H9 (cell line): ENCODE measurements around the gene IDH2. TPM values are rescaled to one million over a fixed set of nuclear protein-coding genes. Genes with fewer than 3 reads are reported as not detected.
"Not testable (repeated sequence)": the region's sequence is repeated elsewhere in the genome, so short reads cannot be mapped to it uniquely, and the experiment has no call there.

Experiments used
- DNase-seq: peaks from one replicate; pipeline ENCODE4 v3.0.0-alpha.2; 2017
- H2AFZ ChIP-seq: one replicate; pipeline ENCODE4 v1.6.1; 2013; ENCODE audit warnings: mild to moderate bottlenecking, low read length, control low read depth, moderate library complexity
- H2AK5ac ChIP-seq: 2 replicates; pipeline ENCODE4 v1.6.1; 2013; ENCODE audit warnings: low read length, control low read depth, mixed read lengths; ENCODE audit not compliant: insufficient read length
- H2BK120ac ChIP-seq: one replicate; pipeline ENCODE4 v1.6.1; 2013; ENCODE audit warnings: low read depth, mild to moderate bottlenecking, low read length, control low read depth, inconsistent platforms; ENCODE audit not compliant: poor library complexity, severe bottlenecking
- H2BK12ac ChIP-seq: 2 replicates; pipeline ENCODE4 v1.6.1; 2013; ENCODE audit warnings: low read length, control low read depth, mixed read lengths, low read depth; ENCODE audit not compliant: insufficient read length
- H2BK15ac ChIP-seq: 2 replicates; pipeline ENCODE4 v1.6.1; 2013; ENCODE audit warnings: low read depth, low read length, control low read depth
- H2BK20ac ChIP-seq: one replicate; pipeline ENCODE4 v1.6.1; 2013; ENCODE audit warnings: low read depth, mild to moderate bottlenecking, low read length, control low read depth, inconsistent platforms; ENCODE audit not compliant: poor library complexity, severe bottlenecking
- H2BK5ac ChIP-seq: 2 replicates; pipeline ENCODE4 v1.6.1; 2013; ENCODE audit warnings: low read length, control low read depth, mixed read lengths; ENCODE audit not compliant: insufficient read length
- H3K14ac ChIP-seq: 2 replicates; pipeline ENCODE4 v1.6.1; 2013; ENCODE audit warnings: low read length, control low read depth; ENCODE audit not compliant: insufficient read depth
- H3K18ac ChIP-seq: 2 replicates; pipeline ENCODE4 v1.6.1; 2013; ENCODE audit warnings: low read depth, mild to moderate bottlenecking, mixed read lengths, low read length, control low read depth; ENCODE audit not compliant: insufficient read length
- H3K23ac ChIP-seq: 2 replicates; pipeline ENCODE4 v1.6.1; 2013; ENCODE audit warnings: low read length, control low read depth, mixed read lengths, low read depth; ENCODE audit not compliant: insufficient read length
- H3K23me2 ChIP-seq: 2 replicates; pipeline ENCODE4 v1.6.1; 2013; ENCODE audit warnings: low read depth, mild to moderate bottlenecking, mixed read lengths, low read length, control low read depth; ENCODE audit not compliant: insufficient read length, poor library complexity, severe bottlenecking
- H3K27ac ChIP-seq: 2 replicates; pipeline ENCODE4 v1.5.1; 2013; ENCODE audit warnings: low read length, control low read depth, mixed read lengths, low read depth; ENCODE audit not compliant: insufficient read length
- H3K27me3 ChIP-seq: 2 replicates; pipeline ENCODE4 v1.6.1; 2013; ENCODE audit warnings: low read length, control low read depth, inconsistent platforms; ENCODE audit not compliant: insufficient read depth
- H3K4ac ChIP-seq: 2 replicates; pipeline ENCODE4 v1.6.1; 2013; ENCODE audit warnings: low read depth, mild to moderate bottlenecking, control low read depth, inconsistent platforms, low read length, moderate library complexity
- H3K4me1 ChIP-seq: 2 replicates; pipeline ENCODE4 v1.6.1; 2013; ENCODE audit warnings: low read length, control low read depth, inconsistent platforms; ENCODE audit not compliant: insufficient read depth
- H3K4me2 ChIP-seq: 2 replicates; pipeline ENCODE4 v1.6.1; 2013; ENCODE audit warnings: low read length, control low read depth, mixed read lengths; ENCODE audit not compliant: insufficient read length, insufficient read depth
- H3K56ac ChIP-seq: 2 replicates; pipeline ENCODE4 v1.6.1; 2013; ENCODE audit warnings: low read depth, mild to moderate bottlenecking, mixed read lengths, low read length, control low read depth; ENCODE audit not compliant: insufficient read length
- H3K79me1 ChIP-seq: 2 replicates; pipeline ENCODE4 v1.6.1; 2013; ENCODE audit warnings: low read depth, mild to moderate bottlenecking, moderate library complexity, low read length, control low read depth, inconsistent platforms; ENCODE audit not compliant: insufficient read depth, poor library complexity, severe bottlenecking
- H3K79me2 ChIP-seq: 2 replicates; pipeline ENCODE4 v1.6.1; 2013; ENCODE audit warnings: low read length, control low read depth, inconsistent platforms; ENCODE audit not compliant: insufficient read depth
- H3K9ac ChIP-seq: 2 replicates; pipeline ENCODE4 v1.6.1; 2013; ENCODE audit warnings: low read length, control low read depth, mixed read lengths; ENCODE audit not compliant: insufficient read length; ENCODE audit errors: extremely low read depth
- H3K9me3 ChIP-seq: one replicate; pipeline ENCODE4 v1.6.1; 2013; ENCODE audit warnings: low read depth, low read length, inconsistent platforms; ENCODE audit not compliant: control insufficient read depth
- H3T11ph ChIP-seq: one replicate; pipeline ENCODE4 v1.6.1; 2013; ENCODE audit warnings: mild to moderate bottlenecking, low read length, control low read depth, inconsistent platforms
- H4K20me1 ChIP-seq: one replicate; pipeline ENCODE4 v1.6.1; 2013; ENCODE audit not compliant: control insufficient read depth, insufficient read length, insufficient read depth
- H4K5ac ChIP-seq: 2 replicates; pipeline ENCODE4 v1.6.1; 2013; ENCODE audit warnings: low read depth, mild to moderate bottlenecking, mixed read lengths, low read length, control low read depth; ENCODE audit not compliant: insufficient read length
- H4K8ac ChIP-seq: replicated peaks from 2 replicates; pipeline ENCODE4 v1.6.1; 2013; ENCODE audit warnings: low read length, control low read depth, mixed read lengths, low read depth; ENCODE audit not compliant: insufficient read length
- H4K91ac ChIP-seq: 2 replicates; pipeline ENCODE4 v1.6.1; 2013; ENCODE audit warnings: low read depth, mild to moderate bottlenecking, moderate library complexity, mixed read lengths, low read length, control low read depth; ENCODE audit not compliant: insufficient read length
- H3K27ac Mint-ChIP-seq, 3 experiments: 2 replicates in 2 of 3; 3 replicates in 1 of 3; pipeline ENCODE4 v1.8.0; 2020 to 2021; ENCODE audit warnings: mixed read lengths in 3 of 3, mild to moderate bottlenecking in 1 of 3, moderate library complexity in 1 of 3
- H3K27me3 Mint-ChIP-seq: 2 replicates; pipeline ENCODE4 v1.8.0; 2021; ENCODE audit warnings: low read depth, mild to moderate bottlenecking, moderate library complexity, mixed read lengths
- H3K36me3 Mint-ChIP-seq, 3 experiments: 2 replicates in 2 of 3; 3 replicates in 1 of 3; pipeline ENCODE4 v1.8.0; 2020 to 2021; ENCODE audit warnings: low read depth in 3 of 3, mixed read lengths in 3 of 3; ENCODE audit not compliant: insufficient read depth in 1 of 3
- H3K4me1 Mint-ChIP-seq, 2 experiments: 2 replicates each; pipeline ENCODE4 v1.8.0; 2020; ENCODE audit warnings: mixed read lengths in 2 of 2
- H3K4me3 Mint-ChIP-seq, 2 experiments: 2 replicates in 1 of 2; 3 replicates in 1 of 2; pipeline ENCODE4 v1.8.0; 2020 to 2021; ENCODE audit warnings: mild to moderate bottlenecking in 2 of 2, mixed read lengths in 2 of 2, moderate library complexity in 1 of 2
- H3K9me3 Mint-ChIP-seq, 2 experiments: 2 replicates in 1 of 2; 3 replicates in 1 of 2; pipeline ENCODE4 v1.8.0; 2020; ENCODE audit warnings: mild to moderate bottlenecking in 2 of 2, mixed read lengths in 2 of 2, moderate library complexity in 1 of 2
- WGBS: extraction: QIAGEN DNeasy Blood & Tissue Kit; methylation state at CpG from one replicate; pipeline ENCODE4 v1.1.7; 2013; ENCODE audit warnings: missing lambda C conversion rate, low lambda C conversion rate, mixed read lengths; ENCODE audit not compliant: insufficient read length; ENCODE audit errors: extremely low coverage; 5-methylcytosine and 5-hydroxymethylcytosine counted together
- long read RNA-seq: library from polyadenylated mRNA; unstranded; transcript quantifications from one replicate; pipeline ENCODE4 v2.0.0, GENCODE V29; 2020
- total RNA-seq: library from RNA; stranded (reverse); gene quantifications from 2 replicates; pipeline ENCODE4 v1.2.1, GENCODE V29; 2021
- TF ChIP-seq, protein P1 (sequence below): fragments of 200-600 bp; sonication (generic); conservative IDR thresholded peaks from 3 replicates; pipeline ENCODE4 v1.8.0; 2021; ENCODE audit warnings: antibody characterized with exemption, mild to moderate bottlenecking

Gene IDH2
- 57.7 and 62.5 TPM in 2 replicates for total RNA-seq
- long read RNA-seq, transcript IDH2-201 (11 exons, 2,694 nt), result major isoform, 591 of 616 reads
- long read RNA-seq, partial matches to known transcripts, result 5 of 616 reads
- long read RNA-seq, other reads (novel, unspliced or antisense), result 17 of 616 reads

DNA sequence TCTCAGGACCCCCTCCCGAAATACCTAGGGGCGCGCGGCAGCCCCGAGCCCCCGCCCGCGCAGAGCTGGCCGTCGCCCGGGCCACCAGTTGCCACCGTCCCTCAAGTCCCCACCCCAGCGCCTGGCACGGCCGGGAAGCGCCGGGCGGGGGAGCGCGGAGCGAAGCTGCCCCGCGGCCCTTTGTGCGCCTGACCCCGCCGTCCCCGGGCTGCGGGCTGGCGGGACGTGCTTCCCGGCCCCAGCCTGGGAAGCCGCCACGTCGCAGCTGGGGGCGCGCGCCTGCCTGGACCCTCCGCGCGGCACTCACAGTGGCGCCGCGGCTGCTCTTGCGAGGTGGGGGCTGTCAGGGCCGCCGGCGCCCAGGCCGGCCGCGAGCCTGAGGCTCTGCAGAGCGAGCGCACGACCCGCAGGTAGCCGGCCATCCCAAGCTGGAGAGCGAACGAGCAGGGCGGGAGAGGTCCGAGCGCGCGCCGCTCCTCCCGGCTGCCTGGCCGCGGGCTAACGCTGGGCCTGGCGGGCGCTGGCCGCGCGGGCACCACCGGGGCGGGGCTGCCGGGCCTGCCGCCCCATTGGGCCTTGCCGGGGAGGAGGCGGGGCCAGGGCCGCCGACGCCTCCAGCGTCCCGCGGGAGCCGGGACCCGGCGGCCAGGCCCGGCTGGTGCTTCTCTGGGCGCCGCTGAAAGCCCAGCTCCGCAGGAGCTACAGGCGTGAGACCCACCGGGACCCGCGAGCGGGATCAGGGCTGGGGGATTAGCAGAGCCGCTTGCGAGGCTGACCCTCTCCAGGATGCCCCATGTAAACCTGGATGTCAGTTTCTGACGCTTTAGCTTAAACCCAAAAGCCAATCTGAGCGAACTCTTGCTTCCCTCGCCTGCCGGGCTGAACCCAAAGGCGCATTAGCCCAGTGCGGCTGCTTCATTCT, at the start of gene IDH2:
TSS of gene IDH2 (minus strand) at position 500 of the 922 bp plus-strand sequence. CDS start at position 422, 78 bp downstream.
- Histone ChIP-seq H4K5ac (no peak within 1 kb of the TSS), H2AFZ (no peak within 1 kb of the TSS), H3K23ac (no peak within 1 kb of the TSS), H3K9ac (peak within 1 kb of the TSS; percentile 62), H4K20me1 (no peaks in the 10 kb centered on the region), H4K8ac (no peak within 1 kb of the TSS), H3T11ph (no peak within 1 kb of the TSS), H3K9me3 (no peaks in the 10 kb centered on the region), H2BK12ac (no peak within 1 kb of the TSS), H3K4me2 (peak within 1 kb of the TSS; percentile 80), H3K14ac (peak within 1 kb of the TSS; percentile 88), H3K4ac (no peak within 1 kb of the TSS), H4K91ac (no peak within 1 kb of the TSS), H3K27me3 (peaks cover 3% of the 10 kb centered on the region; the same call in 1 of the 2 replicates), H2BK5ac (no peak within 1 kb of the TSS), H2BK120ac (no peak within 1 kb of the TSS), H3K56ac (no peak within 1 kb of the TSS), H3K18ac (peak within 1 kb of the TSS; percentile 68), H3K79me1 (no peaks in the 10 kb centered on the region), H3K4me1 (peaks cover 3% of the 10 kb centered on the region; the same call in 1 of the 2 replicates), H2BK15ac (no peak within 1 kb of the TSS), H2AK5ac (no peak within 1 kb of the TSS), H3K27ac (no peak within 1 kb of the TSS), H2BK20ac (no peak within 1 kb of the TSS), H3K23me2 (peaks cover 7% of the 10 kb centered on the region), H3K79me2 (0 out of 2 replicates have a peak, but pooled peaks cover 2% of the 10 kb centered on the region)
- no peak within 1 kb of the TSS; a peak in 1 of 7 replicates for H3K27ac Mint-ChIP-seq
- peak; percentile 86 for DNase-seq
- H3K27me3 Mint-ChIP-seq, result peaks cover 37% of the 10 kb centered on the region
- H3K4me3 Mint-ChIP-seq, result peak within 1 kb of the TSS; percentile 68 to 87
- H3K36me3 Mint-ChIP-seq, result no peaks in the 10 kb centered on the region
- H3K9me3 Mint-ChIP-seq, result no peaks in the 10 kb centered on the region
- WGBS, result no CpG with 5 or more reads among the region's 104 CpGs
- TF ChIP-seq, protein P1, sequence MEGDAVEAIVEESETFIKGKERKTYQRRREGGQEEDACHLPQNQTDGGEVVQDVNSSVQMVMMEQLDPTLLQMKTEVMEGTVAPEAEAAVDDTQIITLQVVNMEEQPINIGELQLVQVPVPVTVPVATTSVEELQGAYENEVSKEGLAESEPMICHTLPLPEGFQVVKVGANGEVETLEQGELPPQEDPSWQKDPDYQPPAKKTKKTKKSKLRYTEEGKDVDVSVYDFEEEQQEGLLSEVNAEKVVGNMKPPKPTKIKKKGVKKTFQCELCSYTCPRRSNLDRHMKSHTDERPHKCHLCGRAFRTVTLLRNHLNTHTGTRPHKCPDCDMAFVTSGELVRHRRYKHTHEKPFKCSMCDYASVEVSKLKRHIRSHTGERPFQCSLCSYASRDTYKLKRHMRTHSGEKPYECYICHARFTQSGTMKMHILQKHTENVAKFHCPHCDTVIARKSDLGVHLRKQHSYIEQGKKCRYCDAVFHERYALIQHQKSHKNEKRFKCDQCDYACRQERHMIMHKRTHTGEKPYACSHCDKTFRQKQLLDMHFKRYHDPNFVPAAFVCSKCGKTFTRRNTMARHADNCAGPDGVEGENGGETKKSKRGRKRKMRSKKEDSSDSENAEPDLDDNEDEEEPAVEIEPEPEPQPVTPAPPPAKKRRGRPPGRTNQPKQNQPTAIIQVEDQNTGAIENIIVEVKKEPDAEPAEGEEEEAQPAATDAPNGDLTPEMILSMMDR, result no peak
- peaks cover 38 to 40% of the 10 kb centered on the region in 2 experiments for H3K4me1 Mint-ChIP-seq

DNA sequence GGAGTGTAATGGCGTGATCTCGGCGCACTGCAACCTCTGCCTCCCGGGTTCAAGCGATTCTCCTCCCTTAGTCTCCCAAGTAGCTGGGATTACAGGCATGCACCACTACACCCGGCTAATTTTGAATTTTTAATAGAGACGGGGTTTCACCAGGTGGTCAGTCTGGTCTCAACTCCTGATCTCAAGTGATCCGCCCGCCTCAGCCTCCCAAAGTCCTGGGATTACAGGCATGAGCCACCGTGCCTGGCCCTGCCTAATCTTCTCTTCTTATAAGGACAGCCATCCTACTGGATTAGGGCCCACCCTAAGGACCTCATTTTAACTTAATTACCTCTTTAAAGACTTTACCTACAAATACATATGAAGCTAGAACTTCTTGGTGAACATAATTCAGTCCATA, 48.3 kb upstream of the IDH2 start:
- H3K36me3 Mint-ChIP-seq, H3K4ac ChIP-seq, H3T11ph ChIP-seq, H2BK5ac ChIP-seq, H3K4me3 Mint-ChIP-seq, H4K8ac ChIP-seq, H4K91ac ChIP-seq, H3K79me2 ChIP-seq, H3K4me2 ChIP-seq, H3K9ac ChIP-seq, H3K9me3 ChIP-seq, H3K9me3 Mint-ChIP-seq, H2BK12ac ChIP-seq, H3K18ac ChIP-seq, H2AFZ ChIP-seq, H2BK20ac ChIP-seq, H4K20me1 ChIP-seq, H3K23ac ChIP-seq, H2BK15ac ChIP-seq, H2AK5ac ChIP-seq, H3K27ac Mint-ChIP-seq, H3K23me2 ChIP-seq, H3K4me1 ChIP-seq, H3K79me1 ChIP-seq, H2BK120ac ChIP-seq, H3K27ac ChIP-seq, H3K14ac ChIP-seq, DNase-seq, H4K5ac ChIP-seq, H3K56ac ChIP-seq, H3K27me3 ChIP-seq: not testable (repeated sequence)
- no CpG with 5 or more reads among the region's 10 CpGs for WGBS
- H3K27me3 Mint-ChIP-seq, result peaks cover 16% of the 10 kb centered on the region
- H3K4me1 Mint-ChIP-seq, result peaks cover 18 to 19% of the 10 kb centered on the region in 2 experiments
